HCT116 (cell line): ENCODE measurements around the gene COPE. TPM values are rescaled to one million over a fixed set of nuclear protein-coding genes. Genes with fewer than 3 reads are reported as not detected.

ENCODE experiments used
- ATAC-seq: fragments of 200-7000 bp; cut with Tn5 transposase; 2 replicates; pipeline ENCODE4 v1.9.1; 2020; ENCODE audit warnings: mild to moderate bottlenecking, moderate library complexity
- BruUV-seq: library from RNA; stranded (reverse); fragments of 400-500 nt; replicated peaks from 2 replicates; lab custom pipeline; 2021; lab: Mats Ljungman, UMichigan
- CTCF ChIA-PET: fragments of 300-600 bp; sonication (Branson Sonifier 250); formaldehyde crosslinking; loops from one replicate; lab custom pipeline; 2021; ENCODE audit warnings: antibody characterized with exemption; lab: Charles Lee
- POLR2A ChIA-PET: fragments of 300-600, 350-600 bp; sonication (Branson Sonifier 250); formaldehyde crosslinking; loops from one replicate; lab custom pipeline; 2021; ENCODE audit warnings: antibody characterized with exemption; lab: Charles Lee
- RAD21 ChIA-PET, 2 experiments: fragments of 300-600 bp; sonication (Branson Sonifier 250); formaldehyde crosslinking; loops; one replicate each; lab custom pipeline; 2023; ENCODE audit warnings: low total read pairs in 2 of 2; ENCODE audit not compliant: uncharacterized antibody in 2 of 2, unreplicated experiment in 2 of 2, low non-redundant PET in 1 of 2; lab: Charles Lee
- DNase-seq: peaks from one replicate; pipeline ENCODE4 v3.0.0-alpha.2; 2010; ENCODE audit warnings: low read depth, low spot score
- H2AFZ ChIP-seq: fragments of 200-600 bp; shearing (Covaris generic), sonication (generic); 2 replicates; pipeline ENCODE4 v1.6.1; 2017; ENCODE audit warnings: low read depth, mixed run types, mixed read lengths, antibody characterized with exemption, low read length; ENCODE audit not compliant: poor library complexity, severe bottlenecking
- H3K27ac ChIP-seq: 2 replicates; pipeline ENCODE4 v1.5.1; 2012; ENCODE audit warnings: low read depth, low read length
- H3K27me3 ChIP-seq: fragments of 200-600 bp; sonication (generic); 2 replicates; pipeline ENCODE4 v1.6.1; 2016; ENCODE audit warnings: mixed run types, low read length, mixed read lengths; ENCODE audit not compliant: insufficient read depth
- H3K36me3 ChIP-seq, 2 experiments: fragments of 200-500 bp in 1 of 2; fragments of 200-600 bp in 1 of 2; sonication (Bioruptor generic) in 1 of 2; sonication (generic) in 1 of 2; 2 replicates each; pipeline versions ENCODE4 v1.5.1 to v1.6.1; 2014 to 2016; ENCODE audit warnings: low read length in 2 of 2, inconsistent platforms in 1 of 2, mixed read lengths in 1 of 2, mixed run types in 1 of 2; ENCODE audit not compliant: insufficient read depth in 2 of 2, control insufficient read depth in 1 of 2
- H3K4me1 ChIP-seq, 2 experiments: fragments of 200-600 bp in 1 of 2; sonication (generic) in 1 of 2; 2 replicates each; pipeline versions ENCODE4 v1.5.1 to v1.6.1; 2012 to 2017; ENCODE audit warnings: low read length in 2 of 2, inconsistent platforms in 1 of 2, mild to moderate bottlenecking in 1 of 2, mixed read lengths in 1 of 2, mixed run types in 1 of 2, moderate library complexity in 1 of 2; ENCODE audit not compliant: insufficient read depth in 2 of 2, control insufficient read depth in 1 of 2
- H3K4me2 ChIP-seq: fragments of 200-600 bp; sonication (generic); 2 replicates; pipeline ENCODE4 v1.6.1; 2017; ENCODE audit warnings: mixed run types, low read length, mixed read lengths
- H3K4me3 ChIP-seq, 2 experiments: fragments of 200-600 bp in 1 of 2; sonication (generic) in 1 of 2; replicated peaks in 1 of 2; 2 replicates each; pipeline ENCODE4 v1.5.1; 2011 to 2016; ENCODE audit warnings: low read length in 2 of 2, control low read depth in 1 of 2, low read depth in 1 of 2, mild to moderate bottlenecking in 1 of 2, mixed read lengths in 1 of 2, mixed run types in 1 of 2
- H3K79me2 ChIP-seq: fragments of 200-600 bp; sonication (generic); 2 replicates; pipeline ENCODE4 v1.6.1; 2017; ENCODE audit warnings: mild to moderate bottlenecking, mixed run types, low read length, moderate library complexity, mixed read lengths; ENCODE audit not compliant: insufficient read depth
- H3K9ac ChIP-seq: fragments of 200-600 bp; sonication (generic); 2 replicates; pipeline ENCODE4 v1.6.1; 2016; ENCODE audit warnings: low read length, mixed read lengths
- H3K9me2 ChIP-seq: fragments of 200-600 bp; sonication (generic), shearing (Covaris generic); 2 replicates; pipeline ENCODE4 v1.6.1; 2017; ENCODE audit warnings: mixed run types, mild to moderate bottlenecking, moderate library complexity; ENCODE audit not compliant: insufficient read depth
- H3K9me3 ChIP-seq, 2 experiments: fragments of 200-500 bp in 1 of 2; fragments of 200-600 bp in 1 of 2; sonication (Bioruptor generic) in 1 of 2; sonication (generic) in 1 of 2; 2 replicates each; pipeline ENCODE4 v1.6.1; 2014 to 2017; ENCODE audit warnings: low read length in 2 of 2, mixed read lengths in 2 of 2, inconsistent platforms in 1 of 2, low read depth in 1 of 2, mild to moderate bottlenecking in 1 of 2, mixed run types in 1 of 2, moderate library complexity in 1 of 2; ENCODE audit not compliant: control insufficient read depth in 1 of 2, insufficient read depth in 1 of 2
- H4K20me1 ChIP-seq: fragments of 200-600 bp; sonication (generic), shearing (Covaris generic); 2 replicates; pipeline ENCODE4 v1.6.1; 2017; ENCODE audit warnings: mixed run types, mild to moderate bottlenecking, moderate library complexity; ENCODE audit not compliant: insufficient read depth
- ATF3 ChIP-seq: IDR thresholded peaks from 2 replicates; pipeline ENCODE4 v1.6.1; 2012
- CBX3 ChIP-seq: IDR thresholded peaks from 2 replicates; pipeline ENCODE4 v1.6.1; 2012; ENCODE audit warnings: low read depth
- CEBPB ChIP-seq: IDR thresholded peaks from 2 replicates; pipeline ENCODE4 v1.6.1; 2012; ENCODE audit warnings: low read depth
- CTCF ChIP-seq, 3 experiments: fragments of 200-600 bp in 1 of 3; sonication (generic) in 1 of 3; IDR thresholded peaks in 2 of 3; conservative IDR thresholded peaks in 1 of 3; 2 replicates each; pipeline ENCODE4 v1.5.1; 2012 to 2017; ENCODE audit warnings: low read depth in 2 of 3, low read length in 2 of 3, antibody characterized with exemption in 1 of 3, borderline replicate concordance in 1 of 3, control low read depth in 1 of 3, mild to moderate bottlenecking in 1 of 3, mixed read lengths in 1 of 3, mixed run types in 1 of 3, moderate library complexity in 1 of 3; ENCODE audit not compliant: insufficient read depth in 1 of 3
- EGR1 ChIP-seq: IDR thresholded peaks from 2 replicates; pipeline ENCODE4 v1.6.1; 2012; ENCODE audit warnings: low read depth
- ELF1 ChIP-seq: IDR thresholded peaks from 2 replicates; pipeline ENCODE4 v1.6.1; 2012; ENCODE audit warnings: low read depth, borderline replicate concordance
- EZH2 ChIP-seq: fragments of 200-600 bp; sonication (generic); IDR thresholded peaks from 2 replicates; pipeline ENCODE4 v1.6.1; 2017; ENCODE audit warnings: antibody characterized with exemption, mixed run types
- EZH2phosphoT487 ChIP-seq: fragments of 200-600 bp; IDR thresholded peaks from 2 replicates; pipeline ENCODE4 v1.6.1; 2018; ENCODE audit warnings: antibody characterized with exemption, borderline replicate concordance
- FOSL1 ChIP-seq: IDR thresholded peaks from 2 replicates; pipeline ENCODE4 v1.6.1; 2012; ENCODE audit warnings: low read depth
- JUND ChIP-seq: IDR thresholded peaks from 2 replicates; pipeline ENCODE4 v1.6.1; 2012
- MAX ChIP-seq: IDR thresholded peaks from 2 replicates; pipeline ENCODE4 v1.6.1; 2012
- POLR2A ChIP-seq: IDR thresholded peaks from 2 replicates; pipeline ENCODE4 v1.7.0; 2011; ENCODE audit warnings: borderline replicate concordance; ENCODE audit not compliant: insufficient read depth, insufficient read length; ENCODE audit errors: extremely low read depth
- POLR2AphosphoS5 ChIP-seq: IDR thresholded peaks from 2 replicates; pipeline ENCODE4 v1.6.1; 2011; ENCODE audit warnings: mild to moderate bottlenecking, low read depth, low read length, moderate library complexity
- SIN3A ChIP-seq: IDR thresholded peaks from 2 replicates; pipeline ENCODE4 v1.6.1; 2012; ENCODE audit warnings: low read depth
- SP1 ChIP-seq: IDR thresholded peaks from 2 replicates; pipeline ENCODE4 v1.6.1; 2012; ENCODE audit warnings: low read depth
- SRF ChIP-seq: IDR thresholded peaks from 2 replicates; pipeline ENCODE4 v1.6.1; 2012; ENCODE audit warnings: low read depth
- TCF7L2 ChIP-seq: IDR thresholded peaks from 2 replicates; pipeline ENCODE4 v1.7.0; 2011; ENCODE audit warnings: borderline replicate concordance, inconsistent platforms; ENCODE audit not compliant: insufficient read depth, insufficient read length; ENCODE audit errors: extremely low read depth
- YY1 ChIP-seq: IDR thresholded peaks from 2 replicates; pipeline ENCODE4 v1.6.1; 2011; ENCODE audit warnings: low read length, low read depth, moderate library complexity, mild to moderate bottlenecking; ENCODE audit not compliant: insufficient replicate concordance; ENCODE audit errors: extremely low read depth
- ZBTB33 ChIP-seq: IDR thresholded peaks from 2 replicates; pipeline ENCODE4 v1.6.1; 2011; ENCODE audit warnings: mild to moderate bottlenecking, low read length, moderate library complexity; ENCODE audit not compliant: insufficient replicate concordance; ENCODE audit errors: extremely low read depth
- ZFX ChIP-seq: fragments of 450-650 bp; IDR thresholded peaks from 2 replicates; pipeline ENCODE4 v1.6.1; 2017
- intact Hi-C: fragments of 100-400 bp; cut with micrococcal nuclease; formaldehyde crosslinking; loops from 2 replicates; pipeline ENCODE4 v1.10.0; 2022
- total RNA-seq: library from RNA; stranded (reverse); gene quantifications from one replicate; pipeline ENCODE4 v1.2.1, GENCODE V29; 2021; ENCODE audit not compliant: unreplicated experiment

COPE gene
- total RNA-seq, 1 experiment from 2014 or later: 263 TPM

- peaks cover 4 to 31% of the 10 kb centered on the region in 2 experiments; a peak in 3 of 4 replicates for H3K36me3 ChIP-seq
- H4K20me1 ChIP-seq: no peaks in the 10 kb centered on the region
- ATAC-seq (no peak), DNase-seq (no peak)
- no peak overlapping the region for H3K4me2 ChIP-seq
- no peak overlapping the region for H3K9ac ChIP-seq
- H3K27ac ChIP-seq: no peak overlapping the region; the same call in 1 of the 2 replicates
- TF ChIP-seq SIN3A (no peak), POLR2AphosphoS5 (no peak), EGR1 (no peak), SRF (no peak), CBX3 (no peak), TCF7L2 (no peak), FOSL1 (no peak), EZH2phosphoT487 (no peak), CTCF (IDR thresholded peaks at IDR 0.05 in 2 of 3, conservative IDR thresholded peaks at IDR 0.05 in 1 of 3; ENCODE audit: borderline replicate concordance in 1 of 3, insufficient read depth in 1 of 3, low read depth in 2 of 3, low read length in 2 of 3) (no peak), ATF3 (no peak), SP1 (no peak), YY1 (no peak), CEBPB (no peak), ZBTB33 (no peak), JUND (no peak), EZH2 (no peak), ZFX (no peak), ELF1 (no peak), MAX (no peak), POLR2A (no peak)
- H3K9me2 ChIP-seq: no peaks in the 10 kb centered on the region
- RAD21 ChIA-PET: no interaction called here
- no TSS peak for BruUV-seq
- H3K9me3 ChIP-seq: no peaks in the 10 kb centered on the region
- no peak overlapping the region for H3K4me3 ChIP-seq
- peaks cover 35% of the 10 kb centered on the region for H3K79me2 ChIP-seq
- POLR2A ChIA-PET: no interaction called here
- peaks cover 11 to 17% of the 10 kb centered on the region in 2 experiments for H3K4me1 ChIP-seq
- H3K27me3 ChIP-seq: no peaks in the 10 kb centered on the region
- intact Hi-C loops: no loop called here
- CTCF ChIA-PET: no interaction called here
- H2AFZ ChIP-seq: no peak overlapping the region
These were observed 3.2 kb upstream of the COPE start for GRCh38 chr19:18922228-18922985.
